ENCODE measurements around the gene PLCL2.

GRCh38 chr3:17040322-17040989 lies 155.7 kb downstream of the PLCL2 start:
- no peak for TF ChIP-seq POLR2A (IDR thresholded peaks at IDR 0.05; ENCODE audit: low read depth, low read length)
- TF ChIP-seq PAX5 (IDR thresholded peaks at IDR 0.05; ENCODE audit: insufficient read depth, low read length, severe bottlenecking): no peak
- no peak for TF ChIP-seq POLR2AphosphoS5 (IDR thresholded peaks at IDR 0.05; ENCODE audit: low read depth, low read length)
- no peak for TF ChIP-seq SPI1 (IDR thresholded peaks at IDR 0.05; ENCODE audit: low read depth, low read length)
- TF ChIP-seq TAF1 (IDR thresholded peaks at IDR 0.05; ENCODE audit: low read depth, low read length): no peak
